AG09309 (cell line): ENCODE data around the gene MAP6D1.
"Not testable (repeated sequence)": the region's sequence is repeated elsewhere in the genome, so short reads cannot be mapped to it uniquely, and the experiment has no call there.

Experiments used
- DNase-seq: peaks from one replicate; pipeline ENCODE4 v3.0.0-alpha.2; 2010; ENCODE audit warnings: low read depth
- H3K4me3 ChIP-seq: 2 replicates; pipeline ENCODE4 v1.5.1; 2011; ENCODE audit warnings: mild to moderate bottlenecking, low read depth, low read length, moderate library complexity; ENCODE audit not compliant: control insufficient read depth
- TF ChIP-seq, protein P1 (sequence below): IDR thresholded peaks from 2 replicates; pipeline ENCODE4 v1.5.1; 2011; ENCODE audit warnings: mild to moderate bottlenecking, low read depth, low read length, inconsistent platforms; ENCODE audit not compliant: insufficient read depth, control insufficient read depth; ENCODE audit errors: missing control alignments

Gene MAP6D1

GRCh38 chr3:183799461-183799860 is 25.9 kb downstream of the MAP6D1 start:
- DNase-seq, result no peak
- TF ChIP-seq, protein P1, sequence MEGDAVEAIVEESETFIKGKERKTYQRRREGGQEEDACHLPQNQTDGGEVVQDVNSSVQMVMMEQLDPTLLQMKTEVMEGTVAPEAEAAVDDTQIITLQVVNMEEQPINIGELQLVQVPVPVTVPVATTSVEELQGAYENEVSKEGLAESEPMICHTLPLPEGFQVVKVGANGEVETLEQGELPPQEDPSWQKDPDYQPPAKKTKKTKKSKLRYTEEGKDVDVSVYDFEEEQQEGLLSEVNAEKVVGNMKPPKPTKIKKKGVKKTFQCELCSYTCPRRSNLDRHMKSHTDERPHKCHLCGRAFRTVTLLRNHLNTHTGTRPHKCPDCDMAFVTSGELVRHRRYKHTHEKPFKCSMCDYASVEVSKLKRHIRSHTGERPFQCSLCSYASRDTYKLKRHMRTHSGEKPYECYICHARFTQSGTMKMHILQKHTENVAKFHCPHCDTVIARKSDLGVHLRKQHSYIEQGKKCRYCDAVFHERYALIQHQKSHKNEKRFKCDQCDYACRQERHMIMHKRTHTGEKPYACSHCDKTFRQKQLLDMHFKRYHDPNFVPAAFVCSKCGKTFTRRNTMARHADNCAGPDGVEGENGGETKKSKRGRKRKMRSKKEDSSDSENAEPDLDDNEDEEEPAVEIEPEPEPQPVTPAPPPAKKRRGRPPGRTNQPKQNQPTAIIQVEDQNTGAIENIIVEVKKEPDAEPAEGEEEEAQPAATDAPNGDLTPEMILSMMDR, result no peak
- no peak overlapping the region for H3K4me3 ChIP-seq

DNA sequence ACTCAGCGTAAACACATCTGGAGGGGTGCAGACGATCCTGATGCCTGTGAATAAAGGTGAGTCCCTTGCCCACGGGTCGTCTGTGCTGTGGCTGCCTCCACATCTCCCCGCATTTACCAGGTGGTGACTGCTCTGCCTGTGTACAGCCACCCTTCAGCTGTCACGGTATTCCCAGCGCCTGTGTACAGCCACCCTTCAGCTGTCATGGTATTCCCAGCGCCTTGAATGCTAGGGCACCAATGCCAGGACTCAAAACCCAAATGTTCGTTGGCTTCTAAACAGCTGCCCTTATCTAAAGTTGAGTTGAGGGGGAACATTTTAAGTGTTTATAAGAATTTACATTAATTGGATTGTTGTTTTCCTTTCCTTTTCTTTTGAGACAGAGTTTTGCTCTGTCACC is 27.4 kb downstream of the MAP6D1 start:
- H3K4me3 ChIP-seq, result no peak overlapping the region
- DNase-seq, result no peak
- TF ChIP-seq, protein P1, result no peak

DNA sequence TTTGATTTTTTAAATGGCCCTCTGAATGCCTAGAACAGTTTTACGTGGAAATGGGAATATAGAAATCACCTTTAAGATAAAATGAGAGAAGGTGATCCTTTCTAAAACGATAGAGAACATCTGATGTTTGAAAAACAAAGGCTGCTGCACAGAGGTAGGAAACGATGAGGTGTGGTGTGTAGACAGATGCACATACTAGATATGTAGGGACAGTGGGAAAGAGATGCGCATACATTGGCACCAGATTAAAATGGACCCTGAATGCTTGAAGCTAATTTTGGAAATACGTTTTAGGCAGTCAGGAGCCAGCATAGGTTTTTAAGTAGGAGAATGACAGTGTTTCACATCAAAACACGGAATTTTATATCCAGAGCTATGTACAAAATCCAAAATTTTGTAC is 29.0 kb downstream of the MAP6D1 start:
- no peak overlapping the region for H3K4me3 ChIP-seq
- TF ChIP-seq, protein P1, result no peak
- DNase-seq, result no peak

DNA sequence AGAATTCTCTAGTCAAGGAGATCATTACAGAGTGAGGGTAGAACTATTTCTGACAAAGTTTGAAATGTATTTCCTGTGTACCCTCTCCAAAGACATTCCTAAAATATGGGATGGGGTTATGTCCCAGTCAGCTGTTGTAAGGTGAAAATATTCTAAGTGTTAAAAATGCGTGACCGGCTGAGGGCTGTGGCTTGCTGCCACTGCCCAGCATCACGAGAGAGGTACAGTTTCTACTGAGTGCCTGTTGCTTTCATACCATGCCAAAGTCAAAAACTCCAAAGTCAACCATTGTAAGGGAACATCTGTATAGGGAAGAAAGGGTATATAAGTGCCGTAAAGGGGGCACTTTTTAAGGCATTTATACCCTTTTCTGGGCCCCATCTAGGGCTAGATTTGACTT is 30.9 kb downstream of the MAP6D1 start:
- TF ChIP-seq, protein P1, result no peak
- no peak overlapping the region for H3K4me3 ChIP-seq
- DNase-seq, result no peak

GRCh38 chr3:183792976-183793375 is 32.4 kb downstream of the MAP6D1 start:
- TF ChIP-seq, protein P1, result no peak
- H3K4me3 ChIP-seq, result no peak overlapping the region
- no peak for DNase-seq

- H3K4me3 ChIP-seq, result no peak overlapping the region
- TF ChIP-seq, protein P1, result no peak
- DNase-seq, result no peak
Observed at GRCh38 chr3:183790700-183791099, 34.7 kb downstream of the MAP6D1 start.

DNA sequence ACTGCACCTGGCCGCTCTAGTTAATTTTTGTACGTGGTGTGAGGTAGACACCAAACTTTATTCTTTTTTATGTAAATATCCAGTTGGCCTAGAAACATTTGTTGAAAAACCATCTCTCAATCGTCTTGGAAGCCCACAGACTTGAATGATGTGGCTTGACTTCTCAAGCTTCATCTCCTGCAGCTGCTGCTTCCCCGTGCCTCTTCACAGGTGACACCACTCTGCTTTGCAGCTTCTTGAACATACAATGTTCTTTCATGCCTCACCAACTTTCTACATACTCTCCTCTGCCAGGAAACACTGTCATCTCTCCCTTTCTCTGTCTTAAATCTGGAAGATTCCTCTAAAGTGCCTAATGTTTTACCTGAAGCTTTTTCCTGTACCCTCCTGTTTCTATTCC is 35.6 kb downstream of the MAP6D1 start:
- H3K4me3 ChIP-seq, result no peak overlapping the region
- no peak for DNase-seq
- TF ChIP-seq, protein P1, result no peak

GRCh38 chr3:183784503-183784902 is 40.9 kb downstream of the MAP6D1 start:
- DNase-seq, H3K4me3 ChIP-seq: not testable (repeated sequence)
